Esophagus (tissue), 2 donors: ENCODE measurements around the gene MMADHC. TPM values are rescaled to one million over a fixed set of nuclear protein-coding genes. Genes with fewer than 3 reads are reported as not detected.
"Not testable (repeated sequence)": the region's sequence is repeated elsewhere in the genome, so short reads cannot be mapped to it uniquely, and the experiment has no call there.

Experiments
- H3K27ac ChIP-seq, 2 donors: one replicate each; pipeline ENCODE4 v1.5.1; 2013; ENCODE audit warnings: low read depth in 2 of 2, mild to moderate bottlenecking in 2 of 2, inconsistent platforms in 1 of 2, low read length in 1 of 2, moderate library complexity in 1 of 2
- H3K27me3 ChIP-seq, 2 donors: one replicate each; pipeline ENCODE4 v1.6.1; 2013; ENCODE audit warnings: low read length in 2 of 2, control low read depth in 1 of 2, mild to moderate bottlenecking in 1 of 2; ENCODE audit not compliant: insufficient read depth in 2 of 2, control insufficient read depth in 1 of 2
- H3K36me3 ChIP-seq, 2 donors: one replicate each; pipeline ENCODE4 v1.6.1; 2013; ENCODE audit warnings: low read length in 1 of 2; ENCODE audit not compliant: control insufficient read depth in 2 of 2, insufficient read depth in 2 of 2
- H3K4me1 ChIP-seq, 2 donors: one replicate each; pipeline ENCODE4 v1.6.1; 2013; ENCODE audit warnings: low read length in 1 of 2; ENCODE audit not compliant: control insufficient read depth in 2 of 2, insufficient read depth in 2 of 2
- H3K4me3 ChIP-seq, 2 donors: one replicate each; pipeline ENCODE4 v1.5.1; 2013; ENCODE audit warnings: low read length in 2 of 2, mild to moderate bottlenecking in 2 of 2, low read depth in 1 of 2, moderate library complexity in 1 of 2
- H3K9me3 ChIP-seq, 2 donors: one replicate each; pipeline ENCODE4 v1.6.1; 2013; ENCODE audit warnings: mild to moderate bottlenecking in 2 of 2, low read depth in 1 of 2, low read length in 1 of 2, moderate library complexity in 1 of 2; ENCODE audit not compliant: control insufficient read depth in 2 of 2, insufficient read depth in 1 of 2
- WGBS, 2 donors: extraction: QIAGEN DNeasy Blood & Tissue Kit; methylation state at CpG; one replicate each; pipeline ENCODE4 v1.1.7; 2013; 5-methylcytosine and 5-hydroxymethylcytosine counted together
- polyA plus RNA-seq, 2 donors: library from polyadenylated mRNA; stranded (reverse); fragments of 200-250 nt; gene quantifications; one replicate each; pipeline ENCODE4 v1.2.3, GENCODE V29; 2013
- donor health status: healthy with polysubstance abuse.
- donor health status: Bipolar disorder and iron deficiency.

MMADHC gene
- polyA plus RNA-seq, 2 donors: 41.0 to 89.3 TPM

- Histone ChIP-seq H3K27ac (no peak overlapping the region), H3K36me3 (peaks cover 2 to 5% of the 10 kb centered on the region in 2 donors), H3K4me1 (no peaks in the 10 kb centered on the region), H3K27me3 (no peaks in the 10 kb centered on the region), H3K4me3 (no peak overlapping the region), H3K9me3 (no peaks in the 10 kb centered on the region)
- 75 to 84% methylated on average over 2 of the region's 2 CpGs for WGBS, 2 donors
These were observed 11.8 kb downstream of the MMADHC start for GRCh38 chr2:149575752-149576151.

- Histone ChIP-seq H3K9me3 (no peaks in the 10 kb centered on the region), H3K36me3 (peaks cover 2 to 5% of the 10 kb centered on the region in 2 donors)
These were observed 12.3 kb downstream of the MMADHC start for GRCh38 chr2:149575277-149575676.

GRCh38 chr2:149573760-149574159 lies 13.8 kb downstream of the MMADHC start:
- Histone ChIP-seq H3K27ac (no peak overlapping the region), H3K4me1 (no peaks in the 10 kb centered on the region), H3K9me3 (no peaks in the 10 kb centered on the region), H3K36me3 (peaks cover 2% of the 10 kb centered on the region in 2 donors), H3K27me3 (no peaks in the 10 kb centered on the region), H3K4me3 (no peak overlapping the region)
- WGBS, 2 donors: 42 to 55% methylated on average over 2 of the region's 2 CpGs

More at GRCh38 chr2:149575277-149575676, 12.3 kb downstream of the MMADHC start:
- Histone ChIP-seq H3K4me1 (no peaks in the 10 kb centered on the region), H3K27me3 (no peaks in the 10 kb centered on the region), H3K27ac (no peak overlapping the region), H3K4me3 (no peak overlapping the region)

- no peaks in the 10 kb centered on the region for H3K4me1 ChIP-seq
- H3K27me3 ChIP-seq: no peaks in the 10 kb centered on the region
- WGBS, 2 donors: 64 to 73% methylated on average over 6 of the region's 6 CpGs
- H3K9me3 ChIP-seq: no peaks in the 10 kb centered on the region
- peaks cover 4 to 8% of the 10 kb centered on the region in 2 donors for H3K36me3 ChIP-seq
- no peak overlapping the region for H3K4me3 ChIP-seq
- H3K27ac ChIP-seq: no peak overlapping the region
These were observed 15.2 kb downstream of the MMADHC start for GRCh38 chr2:149572102-149572953.

GRCh38 chr2:149568138-149568537 lies 19.4 kb downstream of the MMADHC start:
- Histone ChIP-seq H3K27ac (no peak overlapping the region), H3K36me3 (peaks cover 4 to 6% of the 10 kb centered on the region in 2 donors)
- 90 to 94% methylated on average over 3 of the region's 3 CpGs for WGBS, 2 donors

GRCh38 chr2:149566652-149567051 lies 20.9 kb downstream of the MMADHC start:
- Histone ChIP-seq H3K4me3 (no peak overlapping the region), H3K36me3 (peaks cover 2 to 6% of the 10 kb centered on the region in 2 donors), H3K27ac (no peak overlapping the region), H3K27me3 (no peaks in the 10 kb centered on the region), H3K4me1 (no peaks in the 10 kb centered on the region), H3K9me3 (no peaks in the 10 kb centered on the region)
- 75 to 87% methylated on average over 2 of the region's 2 CpGs for WGBS, 2 donors

More at GRCh38 chr2:149568138-149568537, 19.4 kb downstream of the MMADHC start:
- H3K27me3 ChIP-seq: no peaks in the 10 kb centered on the region
- H3K4me1 ChIP-seq: no peaks in the 10 kb centered on the region
- H3K4me3 ChIP-seq: no peak overlapping the region
- no peaks in the 10 kb centered on the region for H3K9me3 ChIP-seq

GRCh38 chr2:149565625-149566024 lies 21.9 kb downstream of the MMADHC start:
- H3K27ac ChIP-seq, H3K4me3 ChIP-seq, H3K36me3 ChIP-seq, H3K9me3 ChIP-seq, H3K4me1 ChIP-seq, H3K27me3 ChIP-seq: not testable (repeated sequence)
- 87 to 95% methylated on average over 9 of the region's 9 CpGs for WGBS, 2 donors

- H3K27ac ChIP-seq: no peak overlapping the region
- no peak overlapping the region for H3K4me3 ChIP-seq
- H3K36me3 ChIP-seq: peaks cover 2 to 6% of the 10 kb centered on the region in 2 donors
- H3K4me1 ChIP-seq: no peaks in the 10 kb centered on the region
- no peaks in the 10 kb centered on the region for H3K27me3 ChIP-seq
- WGBS, 2 donors: 71 to 74% methylated on average over 5 of the region's 5 CpGs
- no peaks in the 10 kb centered on the region for H3K9me3 ChIP-seq
These were observed 22.6 kb downstream of the MMADHC start for GRCh38 chr2:149564983-149565382.

GRCh38 chr2:149564097-149564496 lies 23.5 kb downstream of the MMADHC start:
- H3K4me1 ChIP-seq: no peaks in the 10 kb centered on the region
- no peak overlapping the region for H3K4me3 ChIP-seq
- H3K36me3 ChIP-seq: peaks cover 2 to 6% of the 10 kb centered on the region in 2 donors
- no peak overlapping the region for H3K27ac ChIP-seq
- WGBS, 2 donors: 38 to 46% methylated on average over 1 of the region's 1 CpG
- no peaks in the 10 kb centered on the region for H3K9me3 ChIP-seq
- H3K27me3 ChIP-seq: no peaks in the 10 kb centered on the region

GRCh38 chr2:149562324-149562723 lies 25.3 kb downstream of the MMADHC start:
- no peak overlapping the region for H3K27ac ChIP-seq
- 28 to 33% methylated on average over 2 of the region's 2 CpGs for WGBS, 2 donors

More at GRCh38 chr2:149562324-149562723, 25.3 kb downstream of the MMADHC start:
- H3K4me1 ChIP-seq: no peaks in the 10 kb centered on the region
- no peak overlapping the region for H3K4me3 ChIP-seq
- no peaks in the 10 kb centered on the region for H3K9me3 ChIP-seq
- H3K27me3 ChIP-seq: no peaks in the 10 kb centered on the region
- no peaks in the 10 kb centered on the region for H3K36me3 ChIP-seq
